Transverse colon (tissue), 3 donors: ENCODE measurements around the gene HFM1.

Experiments used
- POLR2A ChIP-seq: fragments of 450-650 bp; IDR thresholded peaks from one replicate; pipeline ENCODE4 v1.6.1; 2016; ENCODE audit warnings: antibody characterized with exemption, mild to moderate bottlenecking, moderate library complexity
- TF ChIP-seq, protein P1 (sequence below), 5 experiments: fragments of 200-600 bp in 3 of 5; fragments of 450-650 bp in 2 of 5; sonication (generic) in 3 of 5; IDR thresholded peaks; 1 replicate in 2 of 5; 2 replicates in 3 of 5; pipeline ENCODE4 v1.5.1; 2016 to 2017; ENCODE audit warnings: antibody characterized with exemption in 5 of 5, inconsistent platforms in 3 of 5, mild to moderate bottlenecking in 2 of 5, moderate library complexity in 1 of 5

DNA sequence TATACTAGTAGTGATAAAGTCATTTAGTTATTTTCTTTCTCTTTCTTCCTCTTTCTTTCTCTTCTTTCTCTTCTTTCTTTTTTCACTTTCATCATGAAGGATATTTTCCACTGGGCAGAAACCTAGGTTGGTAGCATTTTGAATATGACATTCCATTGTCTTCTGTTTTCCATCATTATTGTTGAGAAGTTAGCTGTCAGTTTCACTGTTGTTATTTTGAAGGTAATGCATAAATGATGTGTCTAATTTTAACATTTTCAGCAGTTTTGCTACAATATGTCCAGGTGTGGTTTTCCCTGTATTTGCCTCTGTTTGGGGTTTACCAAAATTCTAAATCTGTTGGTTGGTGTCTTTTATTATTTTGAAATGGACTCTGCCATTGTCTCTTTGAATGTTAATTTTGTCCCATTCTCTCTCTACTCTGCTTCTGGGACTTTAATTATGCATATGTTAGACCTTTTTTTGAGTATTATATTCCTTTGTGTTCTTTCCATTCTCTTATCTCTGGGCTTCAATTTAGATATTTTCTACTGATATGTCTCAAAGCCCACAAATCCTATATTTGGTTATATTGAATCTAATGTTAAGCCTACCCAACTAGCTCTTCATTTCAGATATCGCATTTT, 96.7 kb downstream of the HFM1 start:
- TF ChIP-seq, protein P1, sequence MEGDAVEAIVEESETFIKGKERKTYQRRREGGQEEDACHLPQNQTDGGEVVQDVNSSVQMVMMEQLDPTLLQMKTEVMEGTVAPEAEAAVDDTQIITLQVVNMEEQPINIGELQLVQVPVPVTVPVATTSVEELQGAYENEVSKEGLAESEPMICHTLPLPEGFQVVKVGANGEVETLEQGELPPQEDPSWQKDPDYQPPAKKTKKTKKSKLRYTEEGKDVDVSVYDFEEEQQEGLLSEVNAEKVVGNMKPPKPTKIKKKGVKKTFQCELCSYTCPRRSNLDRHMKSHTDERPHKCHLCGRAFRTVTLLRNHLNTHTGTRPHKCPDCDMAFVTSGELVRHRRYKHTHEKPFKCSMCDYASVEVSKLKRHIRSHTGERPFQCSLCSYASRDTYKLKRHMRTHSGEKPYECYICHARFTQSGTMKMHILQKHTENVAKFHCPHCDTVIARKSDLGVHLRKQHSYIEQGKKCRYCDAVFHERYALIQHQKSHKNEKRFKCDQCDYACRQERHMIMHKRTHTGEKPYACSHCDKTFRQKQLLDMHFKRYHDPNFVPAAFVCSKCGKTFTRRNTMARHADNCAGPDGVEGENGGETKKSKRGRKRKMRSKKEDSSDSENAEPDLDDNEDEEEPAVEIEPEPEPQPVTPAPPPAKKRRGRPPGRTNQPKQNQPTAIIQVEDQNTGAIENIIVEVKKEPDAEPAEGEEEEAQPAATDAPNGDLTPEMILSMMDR (IDR thresholded peaks at IDR 0.05): no peak
- no peak for TF ChIP-seq POLR2A
